Epithelial cell of esophagus (primary cell): Measurements from ENCODE around the gene BRME1.

ENCODE experiments used
- DNase-seq: peaks from one replicate; pipeline ENCODE4 v3.0.0; 2010; ENCODE audit warnings: low read depth
- H3K4me3 ChIP-seq: 2 replicates; pipeline ENCODE4 v1.5.1; 2011; ENCODE audit warnings: mild to moderate bottlenecking, low read length, control low read depth
- CTCF ChIP-seq: IDR thresholded peaks from 2 replicates; pipeline ENCODE4 v1.5.1; 2011; ENCODE audit warnings: low read depth, mild to moderate bottlenecking, low read length, control low read depth, inconsistent platforms; ENCODE audit not compliant: insufficient read depth; ENCODE audit errors: missing control alignments

BRME1 gene

GRCh38 chr19:13866463-13867046 lies 39.4 kb downstream of the BRME1 start:
- H3K4me3 ChIP-seq = peak overlapping the region; percentile 39
- no peak for TF ChIP-seq CTCF
- no peak for DNase-seq

- TF ChIP-seq CTCF = no peak
- no peak for DNase-seq
Measured at GRCh38 chr19:13865571-13866462, 40.1 kb downstream of the BRME1 start.

GRCh38 chr19:13864667-13865570 lies 41.0 kb downstream of the BRME1 start:
- no peak for DNase-seq
- H3K4me3 ChIP-seq = peak overlapping the region; percentile 39

More at GRCh38 chr19:13865571-13866462, 40.1 kb downstream of the BRME1 start:
- H3K4me3 ChIP-seq = peak overlapping the region; percentile 39

GRCh38 chr19:13864046-13864666 lies 41.8 kb downstream of the BRME1 start:
- DNase-seq = no peak
- TF ChIP-seq CTCF = no peak
- H3K4me3 ChIP-seq = no peak overlapping the region

More at GRCh38 chr19:13864667-13865570, 41.0 kb downstream of the BRME1 start:
- TF ChIP-seq CTCF = no peak

GRCh38 chr19:13861714-13862531 lies 44.0 kb downstream of the BRME1 start:
- DNase-seq = peak; percentile 84
- H3K4me3 ChIP-seq = peak overlapping the region; percentile 45
- peak; percentile 83 for TF ChIP-seq CTCF

GRCh38 chr19:13861392-13861713 lies 44.6 kb downstream of the BRME1 start:
- H3K4me3 ChIP-seq = no peak overlapping the region
- TF ChIP-seq CTCF = no peak
- DNase-seq = no peak
